ENCODE measurements around the gene RSL1D1.
A peak's percentile ranks its signal among the peaks of the same experiment; 100 is the strongest.

Gene RSL1D1

GRCh38 chr16:11876306-11876705 is 25.0 kb upstream of the RSL1D1 start:
- peaks cover 41% of the 10 kb centered on the region for H3K36me3 ChIP-seq (ENCODE audit: insufficient read depth, low read length)
- H2AFZ ChIP-seq (ENCODE audit: low read length, unreplicated experiment), result no peak overlapping the region
- peaks cover 16% of the 10 kb centered on the region for H3K4me1 ChIP-seq (ENCODE audit: control insufficient read depth, insufficient read depth, low read length, unreplicated experiment)
- H3K27me3 ChIP-seq (ENCODE audit: insufficient read depth, low read length), result no peaks in the 10 kb centered on the region
- no peak overlapping the region for H3K4me3 ChIP-seq (ENCODE audit: low read depth, low read length)
- peaks cover 32% of the 10 kb centered on the region for H3K79me2 ChIP-seq (ENCODE audit: control insufficient read depth, insufficient read depth, low read length, unreplicated experiment)
- no peak overlapping the region for H3K27ac ChIP-seq (ENCODE audit: low read depth, low read length)

- Histone ChIP-seq H3K79me2 (ENCODE audit: control insufficient read depth, insufficient read depth, low read length, unreplicated experiment) (peaks cover 32% of the 10 kb centered on the region), H2AFZ (ENCODE audit: low read length, unreplicated experiment) (no peak overlapping the region), H3K4me3 (ENCODE audit: low read depth, low read length) (no peak overlapping the region), H3K27ac (ENCODE audit: low read depth, low read length) (no peak overlapping the region), H3K27me3 (ENCODE audit: insufficient read depth, low read length) (no peaks in the 10 kb centered on the region), H3K4me1 (ENCODE audit: control insufficient read depth, insufficient read depth, low read length, unreplicated experiment) (peaks cover 16% of the 10 kb centered on the region), H3K36me3 (ENCODE audit: insufficient read depth, low read length) (peaks cover 38% of the 10 kb centered on the region)
Observed at GRCh38 chr16:11875721-11876120, 24.4 kb upstream of the RSL1D1 start.

- H3K36me3 ChIP-seq (ENCODE audit: insufficient read depth, low read length), result peaks cover 33% of the 10 kb centered on the region
- no peak overlapping the region for H2AFZ ChIP-seq (ENCODE audit: low read length, unreplicated experiment)
- H3K27ac ChIP-seq (ENCODE audit: low read depth, low read length), result peak overlapping the region; percentile 28
- peaks cover 24% of the 10 kb centered on the region for H3K4me1 ChIP-seq (ENCODE audit: control insufficient read depth, insufficient read depth, low read length, unreplicated experiment)
- peaks cover 15% of the 10 kb centered on the region for H3K79me2 ChIP-seq (ENCODE audit: control insufficient read depth, insufficient read depth, low read length, unreplicated experiment)
- no peak overlapping the region for H3K4me3 ChIP-seq (ENCODE audit: low read depth, low read length)
- no peaks in the 10 kb centered on the region for H3K27me3 ChIP-seq (ENCODE audit: insufficient read depth, low read length)
Observed at GRCh38 chr16:11871193-11871592, 19.9 kb upstream of the RSL1D1 start.

- H3K36me3 ChIP-seq (ENCODE audit: insufficient read depth, low read length), result peaks cover 25% of the 10 kb centered on the region
- peaks cover 12% of the 10 kb centered on the region for H3K79me2 ChIP-seq (ENCODE audit: control insufficient read depth, insufficient read depth, low read length, unreplicated experiment)
- no peak overlapping the region for H2AFZ ChIP-seq (ENCODE audit: low read length, unreplicated experiment)
- H3K27me3 ChIP-seq (ENCODE audit: insufficient read depth, low read length), result no peaks in the 10 kb centered on the region
- peaks cover 32% of the 10 kb centered on the region for H3K4me1 ChIP-seq (ENCODE audit: control insufficient read depth, insufficient read depth, low read length, unreplicated experiment)
- no peak overlapping the region for H3K4me3 ChIP-seq (ENCODE audit: low read depth, low read length)
- no peak overlapping the region for H3K27ac ChIP-seq (ENCODE audit: low read depth, low read length)
Observed at GRCh38 chr16:11870399-11870798, 19.1 kb upstream of the RSL1D1 start.

GRCh38 chr16:11869353-11870228 is 18.2 kb upstream of the RSL1D1 start:
- H2AFZ ChIP-seq (ENCODE audit: low read length, unreplicated experiment), result no peak overlapping the region
- H3K36me3 ChIP-seq (ENCODE audit: insufficient read depth, low read length), result peaks cover 22% of the 10 kb centered on the region
- H3K4me1 ChIP-seq (ENCODE audit: control insufficient read depth, insufficient read depth, low read length, unreplicated experiment), result peaks cover 37% of the 10 kb centered on the region
- peaks cover 14% of the 10 kb centered on the region for H3K79me2 ChIP-seq (ENCODE audit: control insufficient read depth, insufficient read depth, low read length, unreplicated experiment)
- H3K4me3 ChIP-seq (ENCODE audit: low read depth, low read length), result no peak overlapping the region
- H3K27me3 ChIP-seq (ENCODE audit: insufficient read depth, low read length), result no peaks in the 10 kb centered on the region
- H3K27ac ChIP-seq (ENCODE audit: low read depth, low read length), result no peak overlapping the region

- H3K27ac ChIP-seq (ENCODE audit: low read depth, low read length), result 0 out of 2 replicates have a peak overlapping the region, but pooled peaks have one; percentile 16
- H2AFZ ChIP-seq (ENCODE audit: low read length, unreplicated experiment), result no peak overlapping the region
- H3K4me3 ChIP-seq (ENCODE audit: low read depth, low read length), result no peak overlapping the region
- H3K27me3 ChIP-seq (ENCODE audit: insufficient read depth, low read length), result no peaks in the 10 kb centered on the region
- H3K4me1 ChIP-seq (ENCODE audit: control insufficient read depth, insufficient read depth, low read length, unreplicated experiment), result peaks cover 37% of the 10 kb centered on the region
- H3K36me3 ChIP-seq (ENCODE audit: insufficient read depth, low read length), result peaks cover 22% of the 10 kb centered on the region
- H3K79me2 ChIP-seq (ENCODE audit: control insufficient read depth, insufficient read depth, low read length, unreplicated experiment), result peaks cover 14% of the 10 kb centered on the region
Observed at GRCh38 chr16:11868412-11868980, 17.2 kb upstream of the RSL1D1 start.

GRCh38 chr16:11862489-11862888 is 11.1 kb upstream of the RSL1D1 start:
- H3K4me1 ChIP-seq (ENCODE audit: control insufficient read depth, insufficient read depth, low read length, unreplicated experiment), result peaks cover 25% of the 10 kb centered on the region
- H3K36me3 ChIP-seq (ENCODE audit: insufficient read depth, low read length), result no peaks in the 10 kb centered on the region
- H3K27me3 ChIP-seq (ENCODE audit: insufficient read depth, low read length), result no peaks in the 10 kb centered on the region
- no peak overlapping the region for H3K27ac ChIP-seq (ENCODE audit: low read depth, low read length)
- H3K4me3 ChIP-seq (ENCODE audit: low read depth, low read length), result no peak overlapping the region
- H3K79me2 ChIP-seq (ENCODE audit: control insufficient read depth, insufficient read depth, low read length, unreplicated experiment), result peaks cover 28% of the 10 kb centered on the region
- H2AFZ ChIP-seq (ENCODE audit: low read length, unreplicated experiment), result no peak overlapping the region

- Histone ChIP-seq H3K79me2 (ENCODE audit: control insufficient read depth, insufficient read depth, low read length, unreplicated experiment) (peaks cover 52% of the 10 kb centered on the region), H3K27me3 (ENCODE audit: insufficient read depth, low read length) (no peaks in the 10 kb centered on the region), H2AFZ (ENCODE audit: low read length, unreplicated experiment) (no peak overlapping the region), H3K4me1 (ENCODE audit: control insufficient read depth, insufficient read depth, low read length, unreplicated experiment) (peaks cover 7% of the 10 kb centered on the region), H3K27ac (ENCODE audit: low read depth, low read length) (no peak overlapping the region), H3K4me3 (ENCODE audit: low read depth, low read length) (no peak overlapping the region), H3K36me3 (ENCODE audit: insufficient read depth, low read length) (no peaks in the 10 kb centered on the region)
Observed at GRCh38 chr16:11857161-11857560, 5.8 kb upstream of the RSL1D1 start.

GRCh38 chr16:11852092-11852809 is 909 bp upstream of the RSL1D1 start:
- Histone ChIP-seq H3K4me1 (ENCODE audit: control insufficient read depth, insufficient read depth, low read length, unreplicated experiment) (peaks cover 29% of the 10 kb centered on the region), H3K27ac (ENCODE audit: low read depth, low read length) (peak overlapping the region; percentile 50)

GRCh38 chr16:11848842-11849241 is 2.5 kb downstream of the RSL1D1 start:
- Histone ChIP-seq H3K27ac (ENCODE audit: low read depth, low read length) (peak overlapping the region; percentile 40), H3K4me3 (ENCODE audit: low read depth, low read length) (peak overlapping the region; percentile 54), H3K79me2 (ENCODE audit: control insufficient read depth, insufficient read depth, low read length, unreplicated experiment) (peaks cover 80% of the 10 kb centered on the region), H3K27me3 (ENCODE audit: insufficient read depth, low read length) (no peaks in the 10 kb centered on the region), H3K4me1 (ENCODE audit: control insufficient read depth, insufficient read depth, low read length, unreplicated experiment) (peaks cover 25% of the 10 kb centered on the region), H2AFZ (ENCODE audit: low read length, unreplicated experiment) (no peak overlapping the region), H3K36me3 (ENCODE audit: insufficient read depth, low read length) (peaks cover 44% of the 10 kb centered on the region)

More at GRCh38 chr16:11852092-11852809, 909 bp upstream of the RSL1D1 start:
- peaks cover 84% of the 10 kb centered on the region for H3K79me2 ChIP-seq (ENCODE audit: control insufficient read depth, insufficient read depth, low read length, unreplicated experiment)
- peak overlapping the region; percentile 78 for H2AFZ ChIP-seq (ENCODE audit: low read length, unreplicated experiment)
- H3K27me3 ChIP-seq (ENCODE audit: insufficient read depth, low read length), result no peaks in the 10 kb centered on the region
- peaks cover 18% of the 10 kb centered on the region for H3K36me3 ChIP-seq (ENCODE audit: insufficient read depth, low read length)
- peak overlapping the region; percentile 88 for H3K4me3 ChIP-seq (ENCODE audit: low read depth, low read length)
